Endothelial cell (in vitro differentiated cells): ENCODE measurements around the gene NKAIN1. TPM values are rescaled to one million over a fixed set of nuclear protein-coding genes. Genes with fewer than 3 reads are reported as not detected.

Experiments used
- DNase-seq: peaks from one replicate; pipeline ENCODE4 v3.0.0; 2021; ENCODE audit warnings: low spot score
- H3K27ac Mint-ChIP-seq: one replicate; pipeline ENCODE4 v1.8.0; 2021; ENCODE audit warnings: mixed read lengths, inconsistent platforms; ENCODE audit not compliant: unreplicated experiment
- H3K27me3 Mint-ChIP-seq: one replicate; pipeline ENCODE4 v1.8.0; 2021; ENCODE audit warnings: mild to moderate bottlenecking, moderate library complexity, mixed read lengths, inconsistent platforms; ENCODE audit not compliant: unreplicated experiment
- H3K36me3 Mint-ChIP-seq: one replicate; pipeline ENCODE4 v1.8.0; 2021; ENCODE audit warnings: mild to moderate bottlenecking, low read depth, mixed read lengths, inconsistent platforms; ENCODE audit not compliant: unreplicated experiment
- H3K4me1 Mint-ChIP-seq: one replicate; pipeline ENCODE4 v1.8.0; 2021; ENCODE audit warnings: mild to moderate bottlenecking, mixed read lengths, inconsistent platforms; ENCODE audit not compliant: unreplicated experiment
- H3K4me3 Mint-ChIP-seq: one replicate; pipeline ENCODE4 v1.8.0; 2021; ENCODE audit warnings: mild to moderate bottlenecking, mixed read lengths, inconsistent platforms; ENCODE audit not compliant: unreplicated experiment
- H3K9me3 Mint-ChIP-seq: one replicate; pipeline ENCODE4 v1.8.0; 2021; ENCODE audit warnings: mixed read lengths, inconsistent platforms; ENCODE audit not compliant: unreplicated experiment
- total RNA-seq: library from RNA; stranded (reverse); fragmentation: NEBNext Ultra II Directional; extraction: Animal tissue kit (Norgen Biotek cat#: 25700); gene quantifications from one replicate; pipeline ENCODE4 v1.2.1, GENCODE V29; 2021; ENCODE audit not compliant: unreplicated experiment
- TF ChIP-seq, protein P1 (sequence below): fragments of 200-600 bp; sonication (generic); IDR thresholded peaks from one replicate; pipeline ENCODE4 v1.5.0; 2021; ENCODE audit warnings: antibody characterized with exemption; ENCODE audit not compliant: unreplicated experiment

NKAIN1 gene
- total RNA-seq, 1 donor from 2014 or later: 3.7 TPM

DNA sequence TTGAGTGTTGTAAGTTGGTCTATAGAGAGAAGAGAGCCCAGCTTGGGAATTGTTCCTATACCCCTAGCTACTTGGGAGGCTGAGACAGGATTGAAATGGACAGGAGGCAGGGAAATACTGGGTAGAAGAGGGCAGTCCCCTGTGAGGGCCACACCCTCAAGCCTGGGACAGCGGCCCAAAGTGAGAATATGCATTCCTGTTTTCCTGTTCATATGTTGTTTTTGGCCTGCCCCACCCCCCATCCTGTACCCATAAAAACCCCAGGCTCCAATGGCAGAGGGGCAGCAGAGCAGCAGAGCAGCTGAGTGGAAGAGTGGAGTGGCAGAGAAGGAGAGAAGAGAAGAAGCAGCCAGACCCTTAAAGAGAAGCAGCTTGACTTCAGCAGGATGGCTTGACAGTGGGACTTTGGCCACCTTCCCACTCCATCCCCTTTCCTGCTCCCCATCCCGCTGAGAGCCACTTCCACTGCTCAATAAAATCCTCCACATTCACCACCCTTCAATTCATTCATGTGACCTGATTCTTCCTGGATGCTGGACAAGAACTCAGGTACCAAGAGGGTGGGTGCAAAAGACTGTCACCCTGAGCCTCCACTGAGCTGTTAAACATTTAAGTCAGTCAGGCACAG lies 103.6 kb downstream of the NKAIN1 start:
- Mint-ChIP-seq H3K36me3 (no peaks in the 10 kb centered on the region), H3K27ac (no peak overlapping the region), H3K4me3 (no peak overlapping the region), H3K4me1 (peaks cover 2% of the 10 kb centered on the region), H3K9me3 (no peaks in the 10 kb centered on the region), H3K27me3 (no peaks in the 10 kb centered on the region)
- no peak for DNase-seq
- TF ChIP-seq, protein P1, sequence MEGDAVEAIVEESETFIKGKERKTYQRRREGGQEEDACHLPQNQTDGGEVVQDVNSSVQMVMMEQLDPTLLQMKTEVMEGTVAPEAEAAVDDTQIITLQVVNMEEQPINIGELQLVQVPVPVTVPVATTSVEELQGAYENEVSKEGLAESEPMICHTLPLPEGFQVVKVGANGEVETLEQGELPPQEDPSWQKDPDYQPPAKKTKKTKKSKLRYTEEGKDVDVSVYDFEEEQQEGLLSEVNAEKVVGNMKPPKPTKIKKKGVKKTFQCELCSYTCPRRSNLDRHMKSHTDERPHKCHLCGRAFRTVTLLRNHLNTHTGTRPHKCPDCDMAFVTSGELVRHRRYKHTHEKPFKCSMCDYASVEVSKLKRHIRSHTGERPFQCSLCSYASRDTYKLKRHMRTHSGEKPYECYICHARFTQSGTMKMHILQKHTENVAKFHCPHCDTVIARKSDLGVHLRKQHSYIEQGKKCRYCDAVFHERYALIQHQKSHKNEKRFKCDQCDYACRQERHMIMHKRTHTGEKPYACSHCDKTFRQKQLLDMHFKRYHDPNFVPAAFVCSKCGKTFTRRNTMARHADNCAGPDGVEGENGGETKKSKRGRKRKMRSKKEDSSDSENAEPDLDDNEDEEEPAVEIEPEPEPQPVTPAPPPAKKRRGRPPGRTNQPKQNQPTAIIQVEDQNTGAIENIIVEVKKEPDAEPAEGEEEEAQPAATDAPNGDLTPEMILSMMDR: no peak

DNA sequence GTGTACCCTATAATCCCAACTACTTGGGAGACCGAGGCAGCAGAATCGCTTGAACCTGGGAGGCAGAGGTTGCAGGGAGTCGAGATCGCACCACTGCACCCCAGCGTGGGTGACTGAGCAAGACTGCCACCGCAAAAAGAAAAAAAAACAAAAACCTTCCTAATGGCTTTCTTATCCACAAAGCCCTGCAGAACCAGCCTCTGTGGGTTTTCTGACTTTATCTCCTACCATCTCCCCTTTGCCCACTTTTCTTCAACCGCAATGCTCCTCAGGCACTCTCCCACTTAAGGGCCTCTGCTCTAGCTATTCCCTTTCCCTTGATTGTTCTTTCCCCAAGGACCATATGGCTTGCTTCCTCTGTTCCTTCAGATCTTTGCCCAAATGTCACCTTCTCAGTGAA lies 106.3 kb downstream of the NKAIN1 start:
- Mint-ChIP-seq H3K9me3 (no peaks in the 10 kb centered on the region), H3K4me1 (peaks cover 2% of the 10 kb centered on the region), H3K36me3 (no peaks in the 10 kb centered on the region), H3K27me3 (no peaks in the 10 kb centered on the region), H3K27ac (no peak overlapping the region), H3K4me3 (no peak overlapping the region)
- TF ChIP-seq, protein P1: no peak
- DNase-seq: no peak

Other genes with a start within 250 kb of the NKAIN1 start
- gene PUM1, start 174.2 kb downstream of the NKAIN1 start, total RNA-seq: 135 TPM
- gene SNRNP40, start 56.9 kb upstream of the NKAIN1 start, total RNA-seq: 55.7 TPM
- gene ZCCHC17, start 57.1 kb upstream of the NKAIN1 start, total RNA-seq: 27.5 TPM
- 1.1 TPM for gene FABP3, start 133.2 kb upstream of the NKAIN1 start, total RNA-seq
- 23.6 TPM for gene SERINC2, start 173.3 kb upstream of the NKAIN1 start, total RNA-seq